HG02610 (cell line): ENCODE results near the gene SECISBP2.

ENCODE experiments used
- ATAC-seq: cut with Tn5 transposase; IDR thresholded peaks from one replicate; pipeline ENCODE4 v1.9.1; 2021; ENCODE audit warnings: mild to moderate bottlenecking, moderate library complexity; ENCODE audit not compliant: unreplicated experiment

The SECISBP2 gene

GRCh38 chr9:89380437-89381307 is 62.4 kb downstream of the SECISBP2 start:
- ATAC-seq = no peak

GRCh38 chr9:89381308-89381609 is 63.0 kb downstream of the SECISBP2 start:
- no peak for ATAC-seq

- ATAC-seq = no peak
Measured at GRCh38 chr9:89382026-89382986, 64.0 kb downstream of the SECISBP2 start.

GRCh38 chr9:89383030-89383720 is 64.9 kb downstream of the SECISBP2 start:
- ATAC-seq = peak; percentile 42

- ATAC-seq = no peak
Measured at GRCh38 chr9:89383721-89384300, 65.5 kb downstream of the SECISBP2 start.

- no peak for ATAC-seq
Measured at GRCh38 chr9:89384783-89385182, 66.5 kb downstream of the SECISBP2 start.

GRCh38 chr9:89386206-89386605 is 67.9 kb downstream of the SECISBP2 start:
- no peak for ATAC-seq

- ATAC-seq = no peak
Measured at GRCh38 chr9:89386797-89387196, 68.5 kb downstream of the SECISBP2 start.

- no peak for ATAC-seq
Measured at GRCh38 chr9:89387197-89387849, 69.0 kb downstream of the SECISBP2 start.

GRCh38 chr9:89388084-89388867 is 70.0 kb downstream of the SECISBP2 start:
- no peak for ATAC-seq

GRCh38 chr9:89388868-89389177 is 70.5 kb downstream of the SECISBP2 start:
- no peak for ATAC-seq

GRCh38 chr9:89390068-89390555 is 71.8 kb downstream of the SECISBP2 start:
- no peak for ATAC-seq

GRCh38 chr9:89390578-89391116 is 72.3 kb downstream of the SECISBP2 start:
- ATAC-seq = no peak

GRCh38 chr9:89391585-89391984 is 73.3 kb downstream of the SECISBP2 start:
- no peak for ATAC-seq

- no peak for ATAC-seq
Measured at GRCh38 chr9:89394412-89394811, 76.1 kb downstream of the SECISBP2 start.

GRCh38 chr9:89395931-89396710 is 77.8 kb downstream of the SECISBP2 start:
- no peak for ATAC-seq

GRCh38 chr9:89397471-89397870 is 79.2 kb downstream of the SECISBP2 start:
- no peak for ATAC-seq

GRCh38 chr9:89398621-89399020 is 80.3 kb downstream of the SECISBP2 start:
- no peak for ATAC-seq
